Transverse colon (tissue), 4 donors: ENCODE data around the gene POLR1D. TPM values are rescaled to one million over a fixed set of nuclear protein-coding genes. Genes with fewer than 3 reads are reported as not detected.

Experiments used
- DNase-seq: peaks from one replicate; pipeline ENCODE4 v3.0.0-alpha.2; 2019
- H3K27ac ChIP-seq, 4 donors: fragments of 200-600 bp; sonication (generic); 2 replicates each; pipeline ENCODE4 v1.5.1; 2016 to 2018; ENCODE audit warnings: inconsistent platforms in 4 of 4
- H3K27me3 ChIP-seq: fragments of 200-600 bp; sonication (generic); 2 replicates; pipeline ENCODE4 v1.5.1; 2017; ENCODE audit warnings: inconsistent platforms
- H3K36me3 ChIP-seq, 4 donors: fragments of 200-600 bp; sonication (generic); 2 replicates each; pipeline ENCODE4 v1.5.1; 2017 to 2019; ENCODE audit warnings: inconsistent platforms in 4 of 4
- H3K4me1 ChIP-seq, 4 donors: fragments of 200-600 bp; sonication (generic); 2 replicates each; pipeline ENCODE4 v1.5.1; 2017 to 2020; ENCODE audit warnings: inconsistent platforms in 4 of 4
- H3K4me3 ChIP-seq, 4 donors: fragments of 200-600 bp; sonication (generic); 1 replicate in 1 of 4; 2 replicates in 3 of 4; pipeline versions ENCODE4 v1.5.1 to v1.6.1; 2017 to 2019; ENCODE audit warnings: inconsistent platforms in 4 of 4
- H3K9me3 ChIP-seq, 2 donors: fragments of 200-600 bp; sonication (generic); 2 replicates each; pipeline ENCODE4 v1.5.1; 2017 to 2019; ENCODE audit warnings: inconsistent platforms in 2 of 2
- CTCF ChIP-seq, 5 experiments: fragments of 200-600 bp in 3 of 5; fragments of 450-650 bp in 2 of 5; sonication (generic) in 3 of 5; IDR thresholded peaks; 1 replicate in 2 of 5; 2 replicates in 3 of 5; pipeline ENCODE4 v1.5.1; 2016 to 2017; ENCODE audit warnings: antibody characterized with exemption in 5 of 5, inconsistent platforms in 3 of 5, mild to moderate bottlenecking in 2 of 5, moderate library complexity in 1 of 5
- EP300 ChIP-seq: sonication (generic); formaldehyde crosslinking; IDR thresholded peaks from one replicate; pipeline ENCODE4 v1.6.1; 2017; ENCODE audit warnings: antibody characterized with exemption, low read depth
- POLR2A ChIP-seq: fragments of 450-650 bp; IDR thresholded peaks from one replicate; pipeline ENCODE4 v1.6.1; 2016; ENCODE audit warnings: antibody characterized with exemption, mild to moderate bottlenecking, moderate library complexity
- POLR2AphosphoS5 ChIP-seq, 3 donors: sonication (generic); formaldehyde crosslinking; IDR thresholded peaks; one replicate each; pipeline ENCODE4 v1.6.1; 2016; ENCODE audit warnings: antibody characterized with exemption in 3 of 3
- WGBS, 2 donors: methylation state at CpG; one replicate each; pipeline ENCODE4 v1.1.5; 2018; ENCODE audit warnings: low coverage in 1 of 2; 5-methylcytosine and 5-hydroxymethylcytosine counted together
- in situ Hi-C, 4 donors: fragments of 200-750 bp; cut with MboI; loops; one replicate each; pipeline versions ENCODE4 v1.15.0 to v1.15.1; 2017; ENCODE audit warnings: low sequenced_read_pairs in 3 of 4, low pct_ligation_motif_present in 1 of 4, low pct_unique_long_range_greater_than_20kb in 1 of 4
- intact Hi-C: fragments of 100-400 bp; cut with DNase I; formaldehyde crosslinking; loops from one replicate; pipeline ENCODE4 v1.15.1; 2023; ENCODE audit warnings: low total_unique reads
- total RNA-seq, 4 donors: library from RNA; depleted of rRNA; stranded (reverse); fragments of >200 nt; gene quantifications; one replicate each; pipeline ENCODE4 v1.1.0, GENCODE V29; 2016

POLR1D gene
- total RNA-seq, 4 donors from 2014 or later = 45.6 to 120 (median 90.4) TPM

DNA sequence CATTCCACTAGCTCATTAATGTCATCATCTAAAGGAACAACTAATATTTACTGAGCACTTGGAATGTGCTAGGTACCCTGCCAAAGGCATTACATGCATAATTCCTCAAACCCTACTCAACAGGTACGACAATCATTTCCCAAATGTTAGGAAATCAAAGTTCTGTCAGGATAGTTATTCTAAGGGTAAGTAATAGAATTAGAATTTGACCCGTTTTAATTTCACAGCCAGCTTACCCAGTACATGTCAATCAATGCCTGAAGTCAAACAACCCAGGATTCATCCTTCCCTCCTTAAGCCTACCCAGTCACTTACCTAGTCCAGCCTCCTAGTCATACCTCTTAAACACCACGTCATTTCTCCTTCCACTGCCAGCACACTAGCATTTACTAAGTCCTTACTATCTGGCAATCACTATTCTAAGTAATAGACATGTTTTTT, 3.8 kb upstream of the POLR1D start:
- H3K9me3 ChIP-seq = peaks cover 0 to 5% of the 10 kb centered on the region in 2 donors
- H3K4me1 ChIP-seq = peaks cover 0 to 42% (median 21%) of the 10 kb centered on the region in 4 donors
- no peak overlapping the region for H3K4me3 ChIP-seq
- no peaks in the 10 kb centered on the region for H3K36me3 ChIP-seq
- H3K27me3 ChIP-seq = no peaks in the 10 kb centered on the region
- 87 to 88% methylated on average over 3 of the region's 3 CpGs for WGBS, 2 donors
- H3K27ac ChIP-seq = no peak overlapping the region
- TF ChIP-seq CTCF (IDR thresholded peaks at IDR 0.05) (no peak), POLR2A (no peak), POLR2AphosphoS5 (IDR thresholded peaks at IDR 0.05) (no peak), EP300 (no peak)
- in situ Hi-C loops = loop anchor here in 1 of 4 donors (10.0 kb wide), 1 partner anchor 163 kb away; the partner anchor contains the start of gene MTIF3
- intact Hi-C loops = loop anchor here (10.0 kb wide), 1 partner anchor 193 kb away; the partner anchor contains the start of gene GTF3A
- DNase-seq = no peak

DNA sequence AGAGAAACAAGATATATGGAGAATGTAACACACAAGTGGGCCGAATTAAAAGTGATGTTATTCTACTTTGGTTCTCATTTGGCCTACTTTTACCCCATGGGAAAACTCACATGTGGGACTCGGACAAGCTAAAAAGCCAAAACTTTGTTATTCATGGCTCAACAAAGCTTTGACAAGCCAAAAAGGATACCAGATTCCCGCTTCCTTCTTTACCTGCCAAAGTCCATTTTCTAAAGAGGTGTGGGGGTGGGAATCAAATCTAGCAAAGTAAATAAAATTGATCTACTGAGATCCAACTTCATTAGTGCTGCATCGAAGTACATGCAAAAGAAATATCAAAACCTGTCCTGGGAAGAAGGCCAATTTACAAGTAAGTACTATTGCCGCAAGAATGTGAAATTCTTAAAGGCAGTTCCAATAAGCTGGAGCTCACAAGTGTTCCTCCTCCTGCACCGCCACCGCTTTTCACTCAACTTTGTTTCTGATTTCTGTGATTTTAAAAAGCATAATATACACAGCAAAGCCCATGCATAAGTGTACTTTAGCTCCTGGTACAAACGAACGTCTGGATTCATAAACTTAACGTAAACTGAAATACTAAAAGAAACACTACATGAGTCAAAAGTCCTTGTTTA, 2.5 kb upstream of the POLR1D start:
- in situ Hi-C loops = loop anchor here in 1 of 4 donors (10.0 kb wide), 1 partner anchor 164 kb away; the partner anchor contains the start of gene MTIF3
- Histone ChIP-seq H3K4me3 (peak overlapping the region in 3 of 4 donors; percentile 92 to 98 (median 96)), H3K36me3 (no peaks in the 10 kb centered on the region), H3K4me1 (peaks cover 8 to 44% (median 24%) of the 10 kb centered on the region in 4 donors), H3K27me3 (no peaks in the 10 kb centered on the region), H3K9me3 (peaks cover 0 to 5% of the 10 kb centered on the region in 2 donors), H3K27ac (peak overlapping the region; percentile 99)
- DNase-seq = no peak
- WGBS, 2 donors = 21 to 22% methylated on average over 8 to 10 of the region's 10 CpGs
- TF ChIP-seq POLR2AphosphoS5 (IDR thresholded peaks at IDR 0.05) = no peak
- TF ChIP-seq POLR2A = no peak
- intact Hi-C loops = loop anchor here (10.0 kb wide), 1 partner anchor 194 kb away; the partner anchor contains the start of gene GTF3A

GRCh38 chr13:27619728-27620376, 1.8 kb upstream of the POLR1D start:
- H3K27ac ChIP-seq = peak overlapping the region; percentile 99
- intact Hi-C loops (loop anchor here (10.0 kb wide), 1 partner anchor 195 kb away; the partner anchor contains the start of gene GTF3A), in situ Hi-C loops (loop anchor here in 1 of 4 donors (10.0 kb wide), 1 partner anchor 165 kb away; the partner anchor contains the start of gene MTIF3)
- peaks cover 0 to 3% of the 10 kb centered on the region in 2 donors for H3K9me3 ChIP-seq
- TF ChIP-seq POLR2A (no peak), EP300 (no peak), CTCF (IDR thresholded peaks at IDR 0.05) (peak; percentile 21 to 61 (median 42)), POLR2AphosphoS5 (IDR thresholded peaks at IDR 0.05) (no peak)
- WGBS, 2 donors = 0 to 2% methylated on average over 2 to 14 of the region's 47 CpGs
- DNase-seq = peak; percentile 57
- no peaks in the 10 kb centered on the region for H3K27me3 ChIP-seq
- no peaks in the 10 kb centered on the region for H3K36me3 ChIP-seq
- H3K4me3 ChIP-seq = peak overlapping the region; percentile 80 to 98 (median 94)
- peaks cover 8 to 50% (median 26%) of the 10 kb centered on the region in 4 donors for H3K4me1 ChIP-seq

- Histone ChIP-seq H3K27ac (peak within 1 kb of the TSS; percentile 99), H3K36me3 (no peaks in the 10 kb centered on the region), H3K4me1 (peaks cover 8 to 57% (median 28%) of the 10 kb centered on the region in 4 donors), H3K27me3 (no peaks in the 10 kb centered on the region), H3K4me3 (peak within 1 kb of the TSS; percentile 90 to 98 (median 94)), H3K9me3 (no peaks in the 10 kb centered on the region)
- peak; percentile 90 to 95 (median 94) for TF ChIP-seq POLR2AphosphoS5 (IDR thresholded peaks at IDR 0.05)
- no peak for TF ChIP-seq EP300
- TF ChIP-seq POLR2A = peak; percentile 84
- intact Hi-C loops = no loop called here
- WGBS, 2 donors = 0% methylated on average over 2 to 24 of the region's 79 CpGs
- in situ Hi-C loops = no loop called here
- peak; percentile 99 for DNase-seq
Observed at GRCh38 chr13:27620377-27621115, 1.1 kb upstream of the POLR1D start, which contains the start of gene LNX2. LNX2 (minus strand) TSS chr13:27620529; CDS start chr13:27581703, 38,826 bp downstream.
